Smooth muscle cell (in vitro differentiated cells): ENCODE results near the gene ZNF443. TPM values are rescaled to one million over a fixed set of nuclear protein-coding genes. Genes with fewer than 3 reads are reported as not detected.
"Not testable (repeated sequence)": the region's sequence is repeated elsewhere in the genome, so short reads cannot be mapped to it uniquely, and the experiment has no call there.

Source experiments
- DNase-seq: peaks from one replicate; lab custom pipeline; 2025; ENCODE audit not compliant: unreplicated experiment; lab: John Stamatoyannopoulos, UW
- H2AFZ ChIP-seq: fragments of 200-600 bp; sonication (generic); 2 replicates; pipeline ENCODE4 v1.6.0; 2016; ENCODE audit warnings: antibody characterized with exemption, low read depth, mild to moderate bottlenecking
- H3F3A ChIP-seq: fragments of 200-600 bp; sonication (generic); 2 replicates; pipeline ENCODE4 v1.6.0; 2017; ENCODE audit warnings: antibody characterized with exemption, low read depth
- H3K27ac ChIP-seq: fragments of 200-600 bp; sonication (generic); 2 replicates; pipeline ENCODE4 v1.5.1; 2016; ENCODE audit warnings: low read depth, mild to moderate bottlenecking
- H3K27me3 ChIP-seq: fragments of 200-600 bp; sonication (generic); 2 replicates; pipeline ENCODE4 v1.6.1; 2016; ENCODE audit warnings: low read depth, mild to moderate bottlenecking
- H3K36me3 ChIP-seq: fragments of 200-600 bp; sonication (generic); 2 replicates; pipeline ENCODE4 v1.5.1; 2016; ENCODE audit warnings: low read depth
- H3K4me1 ChIP-seq: fragments of 200-600 bp; sonication (generic); 2 replicates; pipeline ENCODE4 v1.5.1; 2016; ENCODE audit warnings: low read depth
- H3K4me2 ChIP-seq: fragments of 200-600 bp; sonication (generic); 2 replicates; pipeline ENCODE4 v1.6.0; 2016; ENCODE audit warnings: mild to moderate bottlenecking
- H3K4me3 ChIP-seq: fragments of 200-600 bp; sonication (generic); 2 replicates; pipeline ENCODE4 v1.5.1; 2016; ENCODE audit warnings: mild to moderate bottlenecking
- H3K79me2 ChIP-seq: fragments of 200-600 bp; sonication (generic); 2 replicates; pipeline ENCODE4 v1.6.0; 2016; ENCODE audit warnings: low read depth, mild to moderate bottlenecking
- H3K9ac ChIP-seq: fragments of 200-600 bp; sonication (generic); 2 replicates; pipeline ENCODE4 v1.6.0; 2016; ENCODE audit warnings: low read depth
- H3K9me3 ChIP-seq: fragments of 200-600 bp; sonication (generic); replicated peaks from 2 replicates; pipeline ENCODE4 v1.5.1; 2016; ENCODE audit warnings: low read depth
- H4K20me1 ChIP-seq: fragments of 200-600 bp; sonication (generic); 2 replicates; pipeline ENCODE4 v1.6.0; 2016; ENCODE audit warnings: low read depth
- CTCF ChIP-seq: fragments of 200-600 bp; sonication (generic); IDR thresholded peaks from 2 replicates; pipeline ENCODE4 v1.5.1; 2017; ENCODE audit warnings: borderline replicate concordance, mild to moderate bottlenecking, antibody characterized with exemption; ENCODE audit not compliant: insufficient read depth, poor library complexity, severe bottlenecking
- WGBS: methylation state at CpG from one replicate; pipeline ENCODE4 v1.1.7; 2016; ENCODE audit warnings: low lambda C conversion rate; 5-methylcytosine and 5-hydroxymethylcytosine counted together
- polyA plus RNA-seq: library from polyadenylated mRNA; unstranded; fragments of >200 nt; fragmentation: Nextera tagmentation; extraction: Ambion mirVana; gene quantifications from 2 replicates; pipeline ENCODE4 v1.2.1, GENCODE V29; 2016
- total RNA-seq: library from RNA; depleted of rRNA; stranded (reverse); fragments of >200 nt; gene quantifications from 2 replicates; pipeline ENCODE4 v1.2.3, GENCODE V29; 2014

Gene ZNF443
- total RNA-seq (2.4 and 4.1 TPM in 2 replicates), polyA plus RNA-seq (0.73 and 3.7 TPM in 2 replicates)

GRCh38 chr19:12440541-12441316, at the start of gene ZNF443:
Gene ZNF443, minus strand, starts transcription at chr19:12441021. Its CDS starts 107 bp downstream, at chr19:12440914.
- Histone ChIP-seq H4K20me1 (no peaks in the 10 kb centered on the region), H3K27ac (peak within 1 kb of the TSS; percentile 47), H3K4me2 (peak within 1 kb of the TSS; percentile 90), H3F3A (no peaks in the 10 kb centered on the region), H3K79me2 (no peaks in the 10 kb centered on the region), H3K4me1 (no peaks in the 10 kb centered on the region), H3K4me3 (peak within 1 kb of the TSS; percentile 69), H3K9ac (peak within 1 kb of the TSS; percentile 39), H3K9me3 (peaks cover 4% of the 10 kb centered on the region), H3K36me3 (no peaks in the 10 kb centered on the region), H2AFZ (peak within 1 kb of the TSS; percentile 43), H3K27me3 (no peaks in the 10 kb centered on the region)
- DNase-seq = peak; percentile 70
- TF ChIP-seq CTCF = no peak
- WGBS = under 1% methylated on average over 54 of the region's 59 CpGs

- not testable (repeated sequence) for H3F3A ChIP-seq, H3K9me3 ChIP-seq, H3K4me2 ChIP-seq, H2AFZ ChIP-seq, H3K36me3 ChIP-seq, H3K9ac ChIP-seq, H3K27me3 ChIP-seq, DNase-seq, H3K4me3 ChIP-seq, H3K27ac ChIP-seq
- WGBS = 95% methylated on average over 1 of the region's 1 CpG
- Histone ChIP-seq H3K4me1 (peaks cover 16% of the 10 kb centered on the region), H3K79me2 (peaks cover 29% of the 10 kb centered on the region), H4K20me1 (peaks cover 14% of the 10 kb centered on the region)
Measured at GRCh38 chr19:12486265-12486783, 45.5 kb upstream of the ZNF443 start.

- Histone ChIP-seq H4K20me1 (peaks cover 14% of the 10 kb centered on the region), H3K4me1 (peaks cover 16% of the 10 kb centered on the region), H3F3A (no peaks in the 10 kb centered on the region), H3K4me3 (no peak overlapping the region), H3K36me3 (no peaks in the 10 kb centered on the region), H3K27me3 (no peaks in the 10 kb centered on the region), H3K79me2 (peaks cover 36% of the 10 kb centered on the region), H3K27ac (no peak overlapping the region), H3K9me3 (no peaks in the 10 kb centered on the region), H2AFZ (no peak overlapping the region), H3K4me2 (no peak overlapping the region), H3K9ac (no peak overlapping the region)
- WGBS = 69% methylated on average over 3 of the region's 3 CpGs
- TF ChIP-seq CTCF = no peak
- DNase-seq = no peak
Measured at GRCh38 chr19:12485571-12485970, 44.8 kb upstream of the ZNF443 start.

GRCh38 chr19:12485052-12485416, 44.2 kb upstream of the ZNF443 start:
- Histone ChIP-seq H3K27me3 (no peaks in the 10 kb centered on the region), H4K20me1 (peaks cover 14% of the 10 kb centered on the region), H3F3A (no peaks in the 10 kb centered on the region), H3K4me3 (peak overlapping the region; percentile 98), H2AFZ (peak overlapping the region; percentile 96), H3K9me3 (no peaks in the 10 kb centered on the region), H3K27ac (peak overlapping the region; percentile 69), H3K9ac (peak overlapping the region; percentile 83), H3K36me3 (no peaks in the 10 kb centered on the region), H3K4me2 (peak overlapping the region; percentile 92), H3K79me2 (peaks cover 41% of the 10 kb centered on the region), H3K4me1 (peaks cover 16% of the 10 kb centered on the region)
- WGBS = 9% methylated on average over 11 of the region's 11 CpGs
- DNase-seq = no peak
- no peak for TF ChIP-seq CTCF
